Mammary epithelial cell (primary cell): ENCODE measurements around the gene TMA7B.
"Not testable (repeated sequence)": the region's sequence is repeated elsewhere in the genome, so short reads cannot be mapped to it uniquely, and the experiment has no call there.

Experiments used
- EZH2 ChIP-seq: IDR thresholded peaks from 2 replicates; pipeline ENCODE4 v1.6.1; 2012; ENCODE audit warnings: low read length, inconsistent platforms, borderline replicate concordance
- TF ChIP-seq, protein P1 (sequence below), 2 donors: IDR thresholded peaks in 1 of 2; conservative IDR thresholded peaks in 1 of 2; 2 replicates each; pipeline ENCODE4 v1.5.1; 2011 to 2012; ENCODE audit warnings: inconsistent platforms in 2 of 2, low read length in 2 of 2, mild to moderate bottlenecking in 2 of 2, control low read depth in 1 of 2, low read depth in 1 of 2; ENCODE audit not compliant: insufficient read depth in 1 of 2; ENCODE audit errors: extremely low read depth in 1 of 2

DNA sequence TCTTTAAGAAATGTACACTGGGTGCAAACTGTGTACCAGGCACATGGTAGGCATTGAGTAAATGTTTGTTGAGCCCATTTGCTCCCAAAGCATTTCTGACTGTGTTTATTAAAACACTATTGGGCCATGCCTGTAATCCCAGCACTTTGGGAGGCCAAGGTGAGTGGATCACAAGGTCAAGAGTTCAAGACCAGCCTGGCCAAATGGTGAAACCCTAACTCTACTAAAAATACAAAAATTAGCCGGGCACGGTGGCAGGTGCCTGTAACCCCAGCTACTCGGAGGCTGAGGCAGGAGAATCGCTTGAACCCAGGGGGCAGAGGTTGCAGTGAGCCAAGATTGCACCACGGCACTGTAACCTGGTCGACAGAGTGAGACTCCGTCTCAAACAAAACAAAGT, 32.7 kb downstream of the TMA7B start:
- TF ChIP-seq, protein P1, sequence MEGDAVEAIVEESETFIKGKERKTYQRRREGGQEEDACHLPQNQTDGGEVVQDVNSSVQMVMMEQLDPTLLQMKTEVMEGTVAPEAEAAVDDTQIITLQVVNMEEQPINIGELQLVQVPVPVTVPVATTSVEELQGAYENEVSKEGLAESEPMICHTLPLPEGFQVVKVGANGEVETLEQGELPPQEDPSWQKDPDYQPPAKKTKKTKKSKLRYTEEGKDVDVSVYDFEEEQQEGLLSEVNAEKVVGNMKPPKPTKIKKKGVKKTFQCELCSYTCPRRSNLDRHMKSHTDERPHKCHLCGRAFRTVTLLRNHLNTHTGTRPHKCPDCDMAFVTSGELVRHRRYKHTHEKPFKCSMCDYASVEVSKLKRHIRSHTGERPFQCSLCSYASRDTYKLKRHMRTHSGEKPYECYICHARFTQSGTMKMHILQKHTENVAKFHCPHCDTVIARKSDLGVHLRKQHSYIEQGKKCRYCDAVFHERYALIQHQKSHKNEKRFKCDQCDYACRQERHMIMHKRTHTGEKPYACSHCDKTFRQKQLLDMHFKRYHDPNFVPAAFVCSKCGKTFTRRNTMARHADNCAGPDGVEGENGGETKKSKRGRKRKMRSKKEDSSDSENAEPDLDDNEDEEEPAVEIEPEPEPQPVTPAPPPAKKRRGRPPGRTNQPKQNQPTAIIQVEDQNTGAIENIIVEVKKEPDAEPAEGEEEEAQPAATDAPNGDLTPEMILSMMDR (conservative IDR thresholded peaks at IDR 0.05 in 1 of 2, IDR thresholded peaks at IDR 0.05 in 1 of 2; ENCODE audit: extremely low read depth in 1 of 2, insufficient read depth in 1 of 2, low read depth in 1 of 2, low read length in 2 of 2): not testable (repeated sequence)
- not testable (repeated sequence) for TF ChIP-seq EZH2
